Body of pancreas (tissue), 4 donors: ENCODE data around the gene DNAJC4.

Source experiments
- CTCF ChIP-seq, 7 experiments: fragments of 450-650 bp in 4 of 7; fragments of 200-600 bp in 3 of 7; sonication (generic) in 3 of 7; IDR thresholded peaks; one replicate each; pipeline ENCODE4 v1.5.1; 2016 to 2019; ENCODE audit warnings: antibody characterized with exemption in 7 of 7
- POLR2A ChIP-seq, 3 donors: fragments of 450-650 bp; IDR thresholded peaks; one replicate each; pipeline ENCODE4 v1.6.1; 2016; ENCODE audit warnings: antibody characterized with exemption in 3 of 3, mild to moderate bottlenecking in 2 of 3

GRCh38 chr11:64245797-64246620 is 15.7 kb downstream of the DNAJC4 start:
- TF ChIP-seq POLR2A (IDR thresholded peaks at IDR 0.05) (peak; percentile 68 to 75 (median 74)), CTCF (IDR thresholded peaks at IDR 0.05) (peak in 1 of 7 experiments; percentile 17)
